Measurements from ENCODE around the gene SKAP1.
"Not testable (repeated sequence)": the region's sequence is repeated elsewhere in the genome, so short reads cannot be mapped to it uniquely, and the experiment has no call there.

The SKAP1 gene

GRCh38 chr17:48410821-48411220 is 19.2 kb downstream of the SKAP1 start:
- DNase-seq: not testable (repeated sequence)

DNA sequence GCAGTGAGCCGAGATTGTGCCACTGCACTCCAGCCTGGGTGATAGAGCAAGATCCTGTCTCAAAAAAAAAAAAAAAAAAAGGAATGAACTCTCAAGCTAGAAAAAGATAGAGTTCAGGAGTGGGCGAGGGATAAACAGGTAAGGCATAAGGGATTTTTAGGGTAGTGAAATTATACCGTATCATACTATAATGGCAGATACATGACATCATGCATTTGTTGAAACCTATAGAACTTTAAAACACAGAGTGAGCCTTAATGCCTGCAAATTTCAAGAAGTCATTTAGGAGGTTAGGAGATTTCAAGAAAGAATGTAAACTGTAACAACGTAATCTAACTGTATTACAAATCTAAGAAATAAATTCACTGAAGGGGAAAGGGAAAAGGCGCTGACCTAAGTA is 20.4 kb downstream of the SKAP1 start:
- DNase-seq: no peak

- DNase-seq: no peak
Measured at GRCh38 chr17:48406936-48407567, 23.0 kb downstream of the SKAP1 start.

DNA sequence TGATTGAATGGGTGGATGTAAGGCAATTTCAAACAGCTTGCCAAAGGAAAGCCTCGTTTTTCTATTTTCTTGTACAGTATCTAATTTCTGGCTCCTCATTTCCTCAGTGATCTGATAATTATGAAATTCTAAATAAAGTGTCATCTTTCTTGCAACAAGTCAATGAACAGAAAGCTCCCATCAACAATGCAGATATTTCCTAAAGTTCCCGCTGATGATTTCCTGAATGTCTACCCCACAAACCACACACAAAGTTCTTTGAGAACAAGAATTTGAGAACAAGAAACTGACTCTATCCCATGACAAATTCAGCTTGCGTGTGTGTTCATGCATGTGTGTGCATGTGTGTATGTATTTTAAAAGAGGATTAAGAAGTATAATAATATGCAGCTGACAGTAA is 35.2 kb downstream of the SKAP1 start:
- DNase-seq: no peak

GRCh38 chr17:48393283-48393682 is 36.7 kb downstream of the SKAP1 start:
- no peak for DNase-seq

- no peak for DNase-seq
Measured at GRCh38 chr17:48392857-48393256, 37.2 kb downstream of the SKAP1 start.

GRCh38 chr17:48391444-48391843 is 38.6 kb downstream of the SKAP1 start:
- no peak for DNase-seq

DNA sequence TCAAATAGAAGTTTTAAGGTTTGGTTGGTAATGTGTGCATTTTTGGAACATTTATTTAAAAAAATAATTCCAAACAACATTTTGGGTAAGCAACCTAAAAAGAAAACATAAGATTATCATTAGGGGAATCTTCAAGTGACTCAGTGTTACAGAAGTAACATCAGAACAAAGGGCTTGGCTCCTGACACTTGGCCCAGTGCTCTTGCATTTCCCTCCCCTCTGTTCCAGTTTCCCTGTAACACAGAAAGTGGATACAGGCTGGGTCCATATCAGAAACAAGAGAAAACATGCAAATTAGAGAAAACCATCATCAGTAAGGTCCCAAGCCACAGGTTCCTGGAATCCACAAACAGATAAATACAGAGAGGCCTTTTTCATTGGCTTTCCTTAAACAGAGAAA is 40.1 kb downstream of the SKAP1 start:
- DNase-seq: no peak

- no peak for DNase-seq
Measured at GRCh38 chr17:48388955-48389743, 40.9 kb downstream of the SKAP1 start.

DNA sequence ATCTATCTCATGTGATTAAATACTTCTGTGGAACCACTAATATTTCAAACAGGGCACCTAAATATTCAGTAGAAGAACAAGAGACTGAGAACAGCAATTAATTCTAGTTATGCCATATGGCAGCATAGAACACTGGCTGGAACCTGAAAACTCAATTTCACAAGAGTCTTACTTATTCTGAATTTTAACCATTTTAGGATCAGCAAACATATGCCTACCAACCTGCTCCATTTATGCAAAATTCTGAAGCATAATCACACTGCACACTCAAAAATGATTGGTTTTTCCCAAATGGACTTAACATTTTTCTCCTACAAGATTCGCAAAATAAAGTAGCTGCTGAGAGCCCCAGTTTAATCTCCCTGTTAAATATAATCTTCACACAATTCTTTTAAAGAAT is 43.2 kb downstream of the SKAP1 start:
- no peak for DNase-seq

GRCh38 chr17:48385319-48385718 is 44.7 kb downstream of the SKAP1 start:
- DNase-seq: no peak

DNA sequence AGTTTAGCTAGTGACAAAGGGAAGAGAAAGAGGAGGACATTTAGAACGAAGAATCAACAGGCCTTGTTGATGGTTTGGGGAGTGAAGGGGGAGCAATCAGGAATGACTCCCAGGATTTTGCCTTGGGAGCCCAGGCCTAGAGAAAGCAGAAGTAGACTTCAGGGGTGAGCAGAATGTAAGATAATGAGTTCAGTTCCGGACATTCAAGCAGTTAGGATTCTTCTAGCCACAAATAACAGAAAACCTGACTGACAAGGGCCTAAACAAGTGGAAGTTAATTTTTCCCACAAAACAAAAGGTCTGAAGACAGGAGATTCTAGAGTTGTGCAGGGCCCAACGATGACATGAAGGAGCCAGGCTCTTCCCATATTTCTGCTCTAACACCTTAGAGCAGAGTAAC is 45.9 kb downstream of the SKAP1 start:
- DNase-seq: no peak

DNA sequence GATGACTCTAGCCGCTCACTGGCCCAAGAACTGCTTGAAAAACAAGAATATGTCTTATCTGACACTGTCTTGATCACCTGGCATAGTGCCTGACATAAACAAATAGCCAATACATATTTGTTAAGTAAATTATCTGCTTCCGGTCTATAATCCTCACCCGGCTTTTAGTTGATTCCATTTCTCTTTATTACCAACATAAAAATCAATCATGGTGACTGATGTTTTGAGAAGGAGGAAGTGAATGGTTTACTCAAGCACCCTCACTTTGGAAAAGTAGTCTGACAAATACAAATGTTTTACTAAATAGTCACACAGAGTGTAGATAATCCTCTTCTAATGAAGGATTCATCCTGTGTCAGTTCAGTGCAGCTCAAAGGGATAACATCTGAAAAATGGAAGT is 47.0 kb downstream of the SKAP1 start:
- no peak for DNase-seq

DNA sequence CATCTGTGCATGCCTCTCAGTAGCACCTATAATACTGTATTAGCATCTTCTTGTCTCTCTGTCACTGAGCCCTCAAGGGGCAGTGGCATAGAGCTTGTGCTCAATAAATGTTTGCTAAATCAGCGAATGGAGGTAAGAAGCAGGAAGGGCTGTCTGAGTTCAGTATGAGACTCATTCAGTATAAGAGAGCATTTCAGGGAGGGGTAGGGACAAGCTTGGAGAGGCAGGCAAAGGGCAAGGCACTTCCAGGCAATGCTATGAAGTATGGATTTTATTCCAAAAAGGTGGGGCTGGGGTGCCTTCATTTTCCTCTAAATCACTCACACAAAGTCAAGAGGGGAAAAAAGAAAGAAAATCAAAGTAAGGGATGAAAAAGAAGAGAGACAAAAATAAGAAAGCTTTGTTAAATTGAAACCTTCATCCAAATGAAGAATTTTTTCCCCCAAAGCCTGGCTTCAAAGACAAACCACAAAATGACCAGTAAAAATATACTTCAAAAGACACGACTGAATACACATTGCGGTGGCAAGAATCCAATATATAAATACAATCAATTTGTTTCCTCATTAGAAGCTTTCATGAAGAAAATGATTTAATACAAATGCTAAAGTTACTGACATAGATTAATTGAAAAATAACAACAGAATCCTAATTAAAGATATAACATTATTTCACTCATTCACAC is 51.2 kb downstream of the SKAP1 start:
- no peak for DNase-seq

DNA sequence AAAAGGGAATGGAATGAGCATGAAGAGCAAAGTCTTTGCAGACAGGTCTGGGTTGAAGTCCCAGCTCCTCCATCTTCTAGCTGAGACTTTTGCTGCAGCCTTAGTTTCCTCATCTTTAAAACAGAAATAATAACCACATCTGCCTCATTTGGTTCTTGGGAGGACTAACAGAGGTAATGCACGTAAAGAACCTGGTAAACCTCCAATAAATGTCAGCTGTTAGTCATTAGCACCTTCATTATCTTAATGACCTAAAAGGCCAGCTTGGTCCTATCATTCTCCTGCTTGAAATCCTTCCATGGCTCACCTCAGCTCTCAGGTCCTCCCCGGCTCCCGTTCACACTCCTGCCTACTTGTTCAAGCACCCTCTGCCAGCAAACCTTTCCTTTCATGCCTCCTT is 51.8 kb downstream of the SKAP1 start:
- no peak for DNase-seq

- DNase-seq: no peak
Measured at GRCh38 chr17:48376682-48377325, 53.2 kb downstream of the SKAP1 start.

DNA sequence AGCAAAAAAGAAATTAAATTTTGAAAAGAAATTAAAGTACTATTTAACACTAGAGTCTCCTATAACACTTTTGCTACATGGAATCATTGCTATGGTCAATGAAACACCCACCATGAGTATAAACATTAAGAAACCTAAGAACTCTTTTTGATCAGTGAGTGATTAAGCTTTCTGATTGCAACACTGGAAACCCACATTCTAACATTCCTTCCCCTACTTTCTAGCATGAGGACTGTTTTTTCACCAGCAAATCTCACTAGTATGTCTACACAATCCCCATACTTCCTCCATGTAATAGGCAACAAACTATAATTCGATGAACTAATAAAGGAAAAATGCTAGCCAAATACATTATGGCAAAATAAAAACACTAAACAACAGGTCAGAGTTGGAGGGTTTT is 54.7 kb downstream of the SKAP1 start:
- DNase-seq: no peak

DNA sequence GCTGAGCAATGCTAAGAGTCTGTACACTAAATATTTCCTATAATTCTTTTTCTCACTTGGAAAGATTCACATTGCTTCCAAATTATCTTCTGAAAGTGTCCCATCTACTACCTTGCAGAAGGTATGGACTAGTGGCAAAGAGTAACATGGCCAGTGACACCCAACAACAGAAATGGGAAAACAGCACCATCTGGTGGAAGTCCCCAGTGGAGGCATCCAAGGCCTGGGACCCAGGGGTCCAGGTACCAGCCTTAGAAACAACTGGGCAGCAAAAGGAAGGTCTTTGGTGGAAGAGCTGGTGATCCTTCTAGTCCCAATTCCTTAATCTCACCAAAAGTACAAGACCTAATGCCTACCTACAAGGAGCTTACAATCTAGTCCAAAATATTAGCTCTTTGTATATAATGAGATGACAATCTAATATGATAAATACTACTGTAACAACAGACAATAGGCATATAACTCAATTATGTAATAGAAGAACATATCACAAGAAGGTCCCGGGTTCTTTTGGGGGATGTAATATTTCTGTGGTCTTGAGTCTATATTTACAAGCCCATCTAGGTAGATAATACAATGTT is 55.3 kb downstream of the SKAP1 start:
- DNase-seq: no peak

DNA sequence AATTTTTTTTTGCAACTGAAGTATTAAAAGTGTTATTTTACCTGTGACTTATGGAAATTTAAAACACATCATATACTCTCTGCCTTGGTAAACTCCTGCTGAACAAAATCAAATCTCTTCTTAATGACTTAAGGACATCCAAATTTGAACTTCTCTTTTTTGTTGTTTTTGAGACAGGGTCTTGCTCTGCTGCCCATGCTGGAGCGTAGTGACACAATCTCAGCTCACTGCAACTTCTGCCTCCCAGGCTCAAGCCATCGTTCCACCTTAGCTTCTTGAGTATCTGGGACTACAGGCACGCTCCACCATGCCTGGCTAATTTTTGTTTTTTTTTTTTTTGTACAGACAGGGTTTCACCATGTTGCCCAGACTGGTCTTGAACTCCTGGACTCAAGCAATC is 56.1 kb downstream of the SKAP1 start:
- DNase-seq: no peak

DNA sequence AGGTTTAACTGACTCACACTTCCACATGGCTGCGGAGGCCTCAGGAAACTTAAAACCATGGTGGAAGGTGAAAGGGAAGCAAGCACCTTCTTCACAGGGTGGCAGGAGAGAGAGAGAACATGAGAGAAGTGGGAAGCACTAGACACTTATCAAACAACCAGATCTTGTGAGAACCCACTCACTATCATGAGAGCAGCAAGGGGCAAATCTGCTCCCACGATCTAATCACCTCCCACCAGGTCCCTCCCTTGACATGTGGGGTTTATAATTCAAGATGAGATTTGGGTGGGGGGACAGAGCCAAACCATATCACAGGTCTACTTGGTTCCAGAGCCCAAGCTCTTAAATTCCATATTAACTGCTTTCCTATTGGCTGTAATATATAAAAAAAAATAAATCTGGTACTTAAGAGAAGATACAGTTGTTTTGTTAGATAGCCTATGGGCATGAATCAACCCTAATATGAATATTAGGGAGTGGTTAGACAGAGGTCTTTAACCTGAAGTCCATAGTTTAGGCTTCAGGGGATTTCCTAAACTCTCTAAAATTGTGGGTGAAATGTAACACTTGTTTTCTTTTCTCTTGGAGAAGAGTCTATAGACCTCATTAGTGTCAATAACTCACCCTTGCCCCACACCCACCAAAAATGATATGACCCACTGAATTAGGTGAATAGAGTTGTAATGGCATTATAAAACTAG is 56.7 kb downstream of the SKAP1 start:
- DNase-seq: no peak

GRCh38 chr17:48368967-48369366 is 61.0 kb downstream of the SKAP1 start:
- DNase-seq: not testable (repeated sequence)

- DNase-seq: no peak
Measured at GRCh38 chr17:48368352-48368908, 61.6 kb downstream of the SKAP1 start.

Data from right hindlimb (tissue), 1 donor.